ENCODE results near the gene TGFBR1.
"Not testable (repeated sequence)": the region's sequence is repeated elsewhere in the genome, so short reads cannot be mapped to it uniquely, and the experiment has no call there.

The TGFBR1 gene

GRCh38 chr9:99189887-99190596, 85.1 kb downstream of the TGFBR1 start:
- no peaks in the 10 kb centered on the region for H3K36me3 ChIP-seq (ENCODE audit: control insufficient read depth, insufficient read depth, low read length)
- no peak overlapping the region for H3K4me3 ChIP-seq (ENCODE audit: extremely low read depth, insufficient read depth, low read length, poor library complexity, severe bottlenecking)
- no peaks in the 10 kb centered on the region for H3K9me3 ChIP-seq (ENCODE audit: control insufficient read depth, low read length)
- WGBS, 2 experiments (ENCODE audit: insufficient coverage in 2 of 2): 81 to 82% methylated on average over 6 to 7 of the region's 8 CpGs
- H3K4me1 ChIP-seq (ENCODE audit: control insufficient read depth, insufficient read depth, low read length, poor library complexity, severe bottlenecking): no peaks in the 10 kb centered on the region
- no peak overlapping the region for H3K27ac ChIP-seq (ENCODE audit: low read depth, low read length, severe bottlenecking)

DNA sequence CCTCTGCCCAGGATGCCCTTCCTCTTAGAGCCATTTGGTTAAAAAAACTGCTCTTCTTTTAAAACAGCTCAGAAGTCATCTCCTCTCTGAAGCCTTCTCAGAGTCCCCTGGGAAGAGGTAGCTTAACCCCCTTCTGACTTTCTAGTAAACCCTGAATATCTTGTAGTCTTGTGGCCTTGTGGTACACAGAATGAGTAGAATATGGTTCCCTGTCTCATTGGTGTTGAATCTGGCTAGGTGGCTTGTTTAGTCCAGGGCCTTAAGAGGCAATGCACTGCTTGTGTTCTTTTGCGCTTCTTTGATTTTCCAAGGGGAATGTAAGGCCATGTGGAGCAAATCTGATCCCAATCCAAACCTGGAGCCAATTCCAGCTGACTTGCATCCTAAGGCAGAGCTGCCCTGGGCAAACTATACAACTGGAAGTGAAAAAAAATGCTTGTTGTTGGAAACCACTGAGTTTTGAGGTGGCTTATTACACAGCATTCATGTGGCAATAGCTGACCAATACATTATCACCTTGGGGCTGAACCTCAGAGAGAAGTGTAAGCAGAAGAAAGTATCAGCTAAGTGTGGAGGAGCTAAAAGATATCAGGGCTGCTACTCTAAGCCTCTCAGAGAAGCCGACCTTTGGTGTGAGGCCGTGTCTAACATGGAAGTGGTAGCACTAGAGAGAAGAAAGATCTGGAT, 85.8 kb downstream of the TGFBR1 start:
- no peaks in the 10 kb centered on the region for H3K36me3 ChIP-seq (ENCODE audit: control insufficient read depth, insufficient read depth, low read length)
- no peak overlapping the region for H3K27ac ChIP-seq (ENCODE audit: low read depth, low read length, severe bottlenecking)
- no peaks in the 10 kb centered on the region for H3K9me3 ChIP-seq (ENCODE audit: control insufficient read depth, low read length)
- no peak overlapping the region for H3K4me3 ChIP-seq (ENCODE audit: extremely low read depth, insufficient read depth, low read length, poor library complexity, severe bottlenecking)
- H3K4me1 ChIP-seq (ENCODE audit: control insufficient read depth, insufficient read depth, low read length, poor library complexity, severe bottlenecking): no peaks in the 10 kb centered on the region
- 75 to 76% methylated on average over 3 of the region's 3 CpGs for WGBS, 2 experiments (ENCODE audit: insufficient coverage in 2 of 2)

- H3K36me3 ChIP-seq (ENCODE audit: control insufficient read depth, insufficient read depth, low read length): no peaks in the 10 kb centered on the region
- no peak overlapping the region for H3K4me3 ChIP-seq (ENCODE audit: extremely low read depth, insufficient read depth, low read length, poor library complexity, severe bottlenecking)
- 68 to 84% methylated on average over 2 to 3 of the region's 5 CpGs for WGBS, 2 experiments (ENCODE audit: insufficient coverage in 2 of 2)
- H3K9me3 ChIP-seq (ENCODE audit: control insufficient read depth, low read length): no peaks in the 10 kb centered on the region
- H3K4me1 ChIP-seq (ENCODE audit: control insufficient read depth, insufficient read depth, low read length, poor library complexity, severe bottlenecking): no peaks in the 10 kb centered on the region
- no peak overlapping the region for H3K27ac ChIP-seq (ENCODE audit: low read depth, low read length, severe bottlenecking)
Measured at GRCh38 chr9:99192786-99193465, 88.0 kb downstream of the TGFBR1 start.

GRCh38 chr9:99193466-99193821, 88.5 kb downstream of the TGFBR1 start:
- Histone ChIP-seq H3K4me1 (ENCODE audit: control insufficient read depth, insufficient read depth, low read length, poor library complexity, severe bottlenecking) (no peaks in the 10 kb centered on the region), H3K36me3 (ENCODE audit: control insufficient read depth, insufficient read depth, low read length) (no peaks in the 10 kb centered on the region), H3K27ac (ENCODE audit: low read depth, low read length, severe bottlenecking) (no peak overlapping the region), H3K4me3 (ENCODE audit: extremely low read depth, insufficient read depth, low read length, poor library complexity, severe bottlenecking) (no peak overlapping the region), H3K9me3 (ENCODE audit: control insufficient read depth, low read length) (no peaks in the 10 kb centered on the region)
- 100% methylated on average over 1 of the region's 2 CpGs; no CpG with 5 or more reads in 1 of the 2 experiments for WGBS, 2 experiments (ENCODE audit: insufficient coverage in 2 of 2)

DNA sequence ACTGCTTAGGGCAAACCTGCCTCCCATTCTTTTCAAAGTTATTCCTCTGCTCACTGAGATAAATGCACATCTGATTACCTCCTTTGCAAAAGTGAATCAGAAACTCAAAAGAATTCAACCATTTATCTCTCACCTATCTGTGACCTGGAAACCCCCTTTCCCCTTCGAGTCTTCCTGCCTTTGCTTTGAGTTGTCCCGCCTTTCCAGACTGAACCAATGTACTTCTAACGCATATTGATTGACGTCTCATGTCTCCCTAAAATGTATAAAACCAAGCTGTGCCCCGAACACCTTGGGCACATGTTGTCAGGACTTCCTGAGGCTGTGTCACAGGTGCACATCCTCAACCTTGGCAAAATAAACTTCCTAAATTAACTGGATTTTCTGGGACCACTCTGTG, 91.6 kb downstream of the TGFBR1 start:
- not testable (repeated sequence) for H3K4me1 ChIP-seq (ENCODE audit: control insufficient read depth, insufficient read depth, low read length, poor library complexity, severe bottlenecking); H3K27ac ChIP-seq (ENCODE audit: low read depth, low read length, severe bottlenecking); H3K4me3 ChIP-seq (ENCODE audit: extremely low read depth, insufficient read depth, low read length, poor library complexity, severe bottlenecking); H3K36me3 ChIP-seq (ENCODE audit: control insufficient read depth, insufficient read depth, low read length); H3K9me3 ChIP-seq (ENCODE audit: control insufficient read depth, low read length)
- WGBS, 2 experiments (ENCODE audit: insufficient coverage in 2 of 2): 89% methylated on average over 5 of the region's 5 CpGs

DNA sequence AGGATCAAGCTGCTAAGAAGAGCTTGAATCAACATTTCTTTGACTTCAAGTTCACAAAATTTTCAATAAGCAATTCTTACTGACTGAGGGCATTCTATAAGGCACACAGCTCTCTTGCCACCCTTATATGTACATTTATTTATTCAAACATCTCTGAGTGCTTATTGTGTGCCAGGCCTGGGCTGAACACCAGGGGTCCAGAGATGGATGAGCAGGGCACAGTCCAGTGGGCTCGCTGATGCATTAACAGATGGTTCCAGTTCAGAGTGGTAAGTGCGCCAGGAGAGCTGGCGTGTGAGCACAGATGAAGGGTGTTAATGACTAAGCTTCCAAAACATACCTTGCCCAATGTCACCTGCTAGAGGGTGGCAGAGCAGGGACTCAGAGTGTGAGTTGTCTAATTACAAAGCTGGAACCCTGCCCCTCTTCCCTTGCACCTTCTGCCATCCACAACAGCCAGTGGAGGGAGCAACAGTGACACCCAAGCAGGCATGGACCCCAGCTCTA, 92.3 kb downstream of the TGFBR1 start:
- H3K9me3 ChIP-seq (ENCODE audit: control insufficient read depth, low read length): no peaks in the 10 kb centered on the region
- 88 to 100% methylated on average over 2 to 3 of the region's 3 CpGs for WGBS, 2 experiments (ENCODE audit: insufficient coverage in 2 of 2)
- H3K27ac ChIP-seq (ENCODE audit: low read depth, low read length, severe bottlenecking): no peak overlapping the region
- no peaks in the 10 kb centered on the region for H3K36me3 ChIP-seq (ENCODE audit: control insufficient read depth, insufficient read depth, low read length)
- H3K4me3 ChIP-seq (ENCODE audit: extremely low read depth, insufficient read depth, low read length, poor library complexity, severe bottlenecking): no peak overlapping the region
- no peaks in the 10 kb centered on the region for H3K4me1 ChIP-seq (ENCODE audit: control insufficient read depth, insufficient read depth, low read length, poor library complexity, severe bottlenecking)

DNA sequence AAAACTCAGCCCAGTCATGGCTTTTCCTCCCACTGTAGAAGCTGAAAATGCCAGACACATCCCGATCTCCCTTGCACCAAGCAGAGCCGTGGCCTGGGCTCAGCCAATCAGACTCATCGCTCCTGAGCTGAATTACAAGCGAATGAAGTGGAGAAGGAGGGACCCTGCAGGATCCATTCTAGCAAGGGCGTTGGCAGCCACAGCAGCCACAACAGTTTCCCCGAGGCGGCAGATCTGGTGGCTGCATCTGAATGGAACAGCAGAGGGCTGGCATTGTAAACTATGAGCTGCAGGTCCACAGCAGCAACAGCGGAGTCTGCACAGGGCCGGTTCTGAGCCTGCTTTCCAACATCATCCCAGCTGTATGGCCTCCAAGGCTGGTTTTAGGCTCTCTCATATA, 93.1 kb downstream of the TGFBR1 start:
- no peak overlapping the region for H3K27ac ChIP-seq (ENCODE audit: low read depth, low read length, severe bottlenecking)
- H3K4me3 ChIP-seq (ENCODE audit: extremely low read depth, insufficient read depth, low read length, poor library complexity, severe bottlenecking): no peak overlapping the region
- no peaks in the 10 kb centered on the region for H3K9me3 ChIP-seq (ENCODE audit: control insufficient read depth, low read length)
- H3K4me1 ChIP-seq (ENCODE audit: control insufficient read depth, insufficient read depth, low read length, poor library complexity, severe bottlenecking): no peaks in the 10 kb centered on the region
- H3K36me3 ChIP-seq (ENCODE audit: control insufficient read depth, insufficient read depth, low read length): no peaks in the 10 kb centered on the region
- 67 to 68% methylated on average over 3 to 8 of the region's 9 CpGs for WGBS, 2 experiments (ENCODE audit: insufficient coverage in 2 of 2)

GRCh38 chr9:99199938-99200539, 95.1 kb downstream of the TGFBR1 start:
- Histone ChIP-seq H3K4me1 (ENCODE audit: control insufficient read depth, insufficient read depth, low read length, poor library complexity, severe bottlenecking) (no peaks in the 10 kb centered on the region), H3K9me3 (ENCODE audit: control insufficient read depth, low read length) (no peaks in the 10 kb centered on the region), H3K4me3 (ENCODE audit: extremely low read depth, insufficient read depth, low read length, poor library complexity, severe bottlenecking) (no peak overlapping the region), H3K36me3 (ENCODE audit: control insufficient read depth, insufficient read depth, low read length) (no peaks in the 10 kb centered on the region), H3K27ac (ENCODE audit: low read depth, low read length, severe bottlenecking) (no peak overlapping the region)
- WGBS, 2 experiments (ENCODE audit: insufficient coverage in 2 of 2): 84 to 87% methylated on average over 7 to 8 of the region's 8 CpGs

DNA sequence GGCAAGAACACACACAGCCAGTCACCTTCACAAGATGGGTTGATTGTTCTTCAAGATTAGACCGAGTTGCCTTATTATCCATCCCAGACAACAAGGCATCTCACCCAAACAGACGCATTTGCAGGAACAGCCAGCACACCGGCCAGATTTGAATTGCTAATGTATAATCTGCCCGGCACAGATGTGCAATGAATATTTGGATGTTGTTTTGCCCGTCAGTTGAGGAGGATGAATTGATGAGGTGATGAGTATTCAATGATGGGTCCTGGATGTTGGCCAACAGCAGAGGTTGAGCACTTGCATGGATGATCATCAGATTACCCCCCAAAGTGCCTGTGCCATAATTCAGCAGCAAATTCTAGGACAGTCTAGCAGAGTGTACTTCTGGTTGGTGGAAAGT, 96.7 kb downstream of the TGFBR1 start:
- 76 to 88% methylated on average over 3 to 5 of the region's 5 CpGs for WGBS, 2 experiments (ENCODE audit: insufficient coverage in 2 of 2)
- Histone ChIP-seq H3K27ac (ENCODE audit: low read depth, low read length, severe bottlenecking) (no peak overlapping the region), H3K9me3 (ENCODE audit: control insufficient read depth, low read length) (no peaks in the 10 kb centered on the region)

More for the DNA sequence above, 96.7 kb downstream of the TGFBR1 start:
- Histone ChIP-seq H3K36me3 (ENCODE audit: control insufficient read depth, insufficient read depth, low read length) (no peaks in the 10 kb centered on the region), H3K4me1 (ENCODE audit: control insufficient read depth, insufficient read depth, low read length, poor library complexity, severe bottlenecking) (no peaks in the 10 kb centered on the region), H3K4me3 (ENCODE audit: extremely low read depth, insufficient read depth, low read length, poor library complexity, severe bottlenecking) (no peak overlapping the region)

Measured in mesodermal cell (in vitro differentiated cells).